GM23338 (cell line): ENCODE measurements around the gene PLCG2. TPM values are rescaled to one million over a fixed set of nuclear protein-coding genes. Genes with fewer than 3 reads are reported as not detected.

Source experiments
- ATAC-seq: fragments of 200-7000 bp; cut with Tn5 transposase; 3 replicates; pipeline ENCODE4 v1.9.1; 2020
- DNase-seq: peaks from one replicate; pipeline ENCODE4 v3.0.0-alpha.2; 2015; ENCODE audit warnings: low spot score
- H2AFZ ChIP-seq: fragments of 200-600 bp; sonication (generic); 2 replicates; pipeline ENCODE4 v1.8.0; 2016; ENCODE audit warnings: antibody characterized with exemption, mild to moderate bottlenecking, moderate library complexity
- H3F3A ChIP-seq: fragments of 200-600 bp; sonication (generic); replicated peaks from 2 replicates; pipeline ENCODE4 v1.8.0; 2017; ENCODE audit warnings: antibody characterized with exemption, mixed run types, low read depth
- H3K27ac ChIP-seq: fragments of 200-600 bp; sonication (generic); 2 replicates; pipeline ENCODE4 v1.6.1; 2016; ENCODE audit warnings: low read depth
- H3K27me3 ChIP-seq: fragments of 200-600 bp; sonication (generic); 2 replicates; pipeline ENCODE4 v1.8.0; 2016; ENCODE audit warnings: mild to moderate bottlenecking, mixed run types, moderate library complexity; ENCODE audit not compliant: insufficient read depth
- H3K36me3 ChIP-seq: fragments of 200-600 bp; sonication (generic); 2 replicates; pipeline ENCODE4 v1.8.0; 2016; ENCODE audit warnings: mild to moderate bottlenecking; ENCODE audit not compliant: insufficient read depth
- H3K4me1 ChIP-seq: fragments of 200-600 bp; sonication (generic); 2 replicates; pipeline ENCODE4 v1.8.0; 2016; ENCODE audit warnings: mild to moderate bottlenecking, moderate library complexity; ENCODE audit not compliant: insufficient read depth
- H3K4me2 ChIP-seq: fragments of 200-600 bp; sonication (generic); 2 replicates; pipeline ENCODE4 v1.7.1; 2017; ENCODE audit warnings: mixed run types
- H3K4me3 ChIP-seq: fragments of 200-600 bp; sonication (generic); 2 replicates; pipeline ENCODE4 v1.6.1; 2016; ENCODE audit warnings: mixed run types
- H3K79me2 ChIP-seq: fragments of 200-600 bp; sonication (generic); replicated peaks from 2 replicates; pipeline ENCODE4 v1.8.0; 2017; ENCODE audit warnings: mild to moderate bottlenecking; ENCODE audit not compliant: insufficient read depth
- H3K9me2 ChIP-seq: fragments of 200-600 bp; sonication (generic); 2 replicates; pipeline ENCODE4 v1.8.0; 2017; ENCODE audit not compliant: insufficient read depth
- H4K20me1 ChIP-seq: fragments of 200-600 bp; sonication (generic); replicated peaks from 2 replicates; pipeline ENCODE4 v1.8.0; 2017; ENCODE audit warnings: mild to moderate bottlenecking; ENCODE audit not compliant: insufficient read depth
- H3K27ac Mint-ChIP-seq: 2 replicates; pipeline ENCODE4 v1.8.0; 2020; ENCODE audit warnings: inconsistent platforms, mild to moderate bottlenecking, moderate library complexity, mixed read lengths
- H3K27me3 Mint-ChIP-seq: 3 replicates; pipeline ENCODE4 v1.8.0; 2022; ENCODE audit warnings: low read depth, mild to moderate bottlenecking, moderate library complexity, mixed read lengths, inconsistent platforms; ENCODE audit not compliant: insufficient read depth, poor library complexity
- H3K36me3 Mint-ChIP-seq: 3 replicates; pipeline ENCODE4 v1.8.0; 2021; ENCODE audit warnings: low read depth, mild to moderate bottlenecking, inconsistent platforms, moderate library complexity, mixed read lengths
- H3K4me1 Mint-ChIP-seq: 3 replicates; pipeline ENCODE4 v1.8.0; 2020; ENCODE audit warnings: mild to moderate bottlenecking, inconsistent platforms, mixed read lengths
- H3K4me3 Mint-ChIP-seq: 3 replicates; pipeline ENCODE4 v1.8.0; 2021; ENCODE audit warnings: moderate library complexity, mild to moderate bottlenecking, inconsistent platforms, mixed read lengths
- H3K9me3 Mint-ChIP-seq: 3 replicates; pipeline ENCODE4 v1.8.0; 2020; ENCODE audit warnings: moderate library complexity, mild to moderate bottlenecking, inconsistent platforms, mixed read lengths
- CREB1 ChIP-seq: fragments of 250-450 bp; sonication (Bioruptor Pico); IDR thresholded peaks from 2 replicates; pipeline ENCODE4 v1.5.0; 2020; ENCODE audit warnings: low read depth, mild to moderate bottlenecking, moderate library complexity
- EZH2 ChIP-seq: fragments of 200-600 bp; sonication (generic); IDR thresholded peaks from one replicate; pipeline ENCODE4 v1.8.0; 2017; ENCODE audit warnings: antibody characterized with exemption, mild to moderate bottlenecking, low read depth; ENCODE audit not compliant: unreplicated experiment
- EZH2phosphoT487 ChIP-seq: fragments of 200-600 bp; sonication (generic); IDR thresholded peaks from one replicate; pipeline ENCODE4 v1.8.1; 2018; ENCODE audit warnings: antibody characterized with exemption; ENCODE audit not compliant: unreplicated experiment
- JUNB ChIP-seq: IDR thresholded peaks from one replicate; pipeline ENCODE4 v1.6.1; 2016; ENCODE audit warnings: antibody characterized with exemption; ENCODE audit not compliant: unreplicated experiment
- NANOG ChIP-seq: IDR thresholded peaks from 2 replicates; pipeline ENCODE4 v1.6.1; 2016; ENCODE audit warnings: antibody characterized with exemption, borderline replicate concordance
- POLR2AphosphoS5 ChIP-seq: IDR thresholded peaks from 2 replicates; pipeline ENCODE4 v1.6.1; 2016; ENCODE audit warnings: antibody characterized with exemption, low read depth
- STAT1 ChIP-seq: IDR thresholded peaks from one replicate; pipeline ENCODE4 v1.6.1; 2016; ENCODE audit warnings: antibody characterized with exemption; ENCODE audit not compliant: unreplicated experiment
- ZNF114 ChIP-seq: fragments of 250-450 bp; sonication (Bioruptor Pico); IDR thresholded peaks from 2 replicates; pipeline ENCODE4 v1.5.0; 2020; ENCODE audit warnings: mild to moderate bottlenecking, moderate library complexity
- ZNF331 ChIP-seq: fragments of 250-450 bp; sonication (Bioruptor Pico); IDR thresholded peaks from 2 replicates; pipeline ENCODE4 v1.5.0; 2020; ENCODE audit warnings: low read depth, mild to moderate bottlenecking, moderate library complexity
- polyA plus RNA-seq: library from polyadenylated mRNA; unstranded; fragments of >200 nt; fragmentation: Nextera tagmentation; extraction: Ambion mirVana; gene quantifications from 2 replicates; pipeline ENCODE4 v1.2.1, GENCODE V29; 2016
- total RNA-seq: library from RNA; depleted of rRNA; stranded (reverse); fragments of >200 nt; shearing (Covaris generic); gene quantifications from 2 replicates; pipeline ENCODE4 v1.2.3, GENCODE V29; 2014
- TF ChIP-seq, protein P1 (sequence below): IDR thresholded peaks from one replicate; pipeline ENCODE4 v1.6.1; 2018; ENCODE audit warnings: antibody characterized with exemption; ENCODE audit not compliant: unreplicated experiment
- TF ChIP-seq, protein P2 (sequence below): fragments of 250-450 bp; sonication (Bioruptor Pico); IDR thresholded peaks from 2 replicates; pipeline ENCODE4 v1.5.0; 2020; ENCODE audit warnings: mild to moderate bottlenecking, moderate library complexity
- TF ChIP-seq, protein P3 (sequence below), 2 experiments: fragments of 200-600 bp in 1 of 2; sonication (generic) in 1 of 2; conservative IDR thresholded peaks; 2 replicates each; pipeline versions ENCODE4 v1.5.1 to v1.6.1; 2016 to 2017; ENCODE audit warnings: antibody characterized with exemption in 2 of 2, low read depth in 2 of 2, mild to moderate bottlenecking in 2 of 2, moderate library complexity in 1 of 2
- TF ChIP-seq, protein P4 (sequence below): IDR thresholded peaks from 2 replicates; pipeline ENCODE4 v1.6.1; 2016; ENCODE audit warnings: antibody characterized with exemption

The PLCG2 gene
- total and polyA plus RNA-seq, 2 experiments from 2014 or later: 2.4 to 5.9 TPM

DNA sequence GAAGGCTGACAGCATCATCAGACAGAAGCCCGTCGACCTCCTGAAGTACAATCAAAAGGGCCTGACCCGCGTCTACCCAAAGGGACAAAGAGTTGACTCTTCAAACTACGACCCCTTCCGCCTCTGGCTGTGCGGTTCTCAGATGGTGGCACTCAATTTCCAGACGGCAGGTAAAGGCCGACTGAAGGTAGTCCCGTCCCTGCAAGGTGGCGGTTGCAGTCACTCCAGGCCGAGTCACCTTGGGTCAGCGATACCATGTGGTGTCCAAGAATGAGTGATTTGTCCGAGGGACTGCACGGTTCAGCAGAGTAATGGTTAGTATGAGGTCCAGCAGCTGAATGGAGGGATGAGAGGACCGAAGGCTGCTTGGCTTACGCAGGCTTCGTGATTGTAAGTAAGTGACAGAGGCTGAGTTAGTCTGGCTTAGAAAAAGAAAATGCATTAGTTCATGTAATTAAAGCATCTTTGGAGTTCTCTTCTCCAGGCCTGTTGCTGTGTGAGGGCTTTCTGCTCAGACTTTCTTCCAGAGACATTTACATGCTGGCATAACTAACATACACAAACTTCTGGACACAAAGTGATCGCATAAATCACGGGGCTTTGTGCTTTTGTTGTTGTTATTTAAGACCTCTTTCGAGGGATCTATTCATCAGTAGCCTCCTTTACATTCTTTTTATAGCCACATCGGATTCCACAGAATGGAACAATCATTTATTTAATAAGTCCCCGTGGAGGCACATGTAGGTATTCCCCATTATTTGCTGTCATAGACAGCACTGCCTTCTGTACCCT lies 157.3 kb downstream of the PLCG2 start:
- Histone ChIP-seq H3K4me1 (peaks cover 19% of the 10 kb centered on the region), H3K4me3 (no peak overlapping the region), H3K36me3 (no peaks in the 10 kb centered on the region), H3K4me2 (no peak overlapping the region), H3K79me2 (no peaks in the 10 kb centered on the region), H4K20me1 (no peaks in the 10 kb centered on the region), H3K9me2 (no peaks in the 10 kb centered on the region), H2AFZ (no peak overlapping the region), H3K27ac (no peak overlapping the region), H3K27me3 (no peaks in the 10 kb centered on the region), H3F3A (no peaks in the 10 kb centered on the region)
- Mint-ChIP-seq H3K9me3 (no peaks in the 10 kb centered on the region), H3K4me1 (peaks cover 32% of the 10 kb centered on the region), H3K27ac (no peak overlapping the region), H3K27me3 (peaks cover 9% of the 10 kb centered on the region), H3K4me3 (no peak overlapping the region), H3K36me3 (no peaks in the 10 kb centered on the region; the same call in 2 of the 3 replicates)
- DNase-seq (no peak), ATAC-seq (no peak)
- TF ChIP-seq EZH2phosphoT487 (no peak), STAT1 (no peak), CREB1 (CRISPR knock-in tag) (no peak), NANOG (no peak), POLR2AphosphoS5 (no peak), ZNF331 (CRISPR knock-in tag) (no peak), ZNF114 (CRISPR knock-in tag) (no peak), JUNB (no peak), EZH2 (no peak)
- TF ChIP-seq, protein P1, sequence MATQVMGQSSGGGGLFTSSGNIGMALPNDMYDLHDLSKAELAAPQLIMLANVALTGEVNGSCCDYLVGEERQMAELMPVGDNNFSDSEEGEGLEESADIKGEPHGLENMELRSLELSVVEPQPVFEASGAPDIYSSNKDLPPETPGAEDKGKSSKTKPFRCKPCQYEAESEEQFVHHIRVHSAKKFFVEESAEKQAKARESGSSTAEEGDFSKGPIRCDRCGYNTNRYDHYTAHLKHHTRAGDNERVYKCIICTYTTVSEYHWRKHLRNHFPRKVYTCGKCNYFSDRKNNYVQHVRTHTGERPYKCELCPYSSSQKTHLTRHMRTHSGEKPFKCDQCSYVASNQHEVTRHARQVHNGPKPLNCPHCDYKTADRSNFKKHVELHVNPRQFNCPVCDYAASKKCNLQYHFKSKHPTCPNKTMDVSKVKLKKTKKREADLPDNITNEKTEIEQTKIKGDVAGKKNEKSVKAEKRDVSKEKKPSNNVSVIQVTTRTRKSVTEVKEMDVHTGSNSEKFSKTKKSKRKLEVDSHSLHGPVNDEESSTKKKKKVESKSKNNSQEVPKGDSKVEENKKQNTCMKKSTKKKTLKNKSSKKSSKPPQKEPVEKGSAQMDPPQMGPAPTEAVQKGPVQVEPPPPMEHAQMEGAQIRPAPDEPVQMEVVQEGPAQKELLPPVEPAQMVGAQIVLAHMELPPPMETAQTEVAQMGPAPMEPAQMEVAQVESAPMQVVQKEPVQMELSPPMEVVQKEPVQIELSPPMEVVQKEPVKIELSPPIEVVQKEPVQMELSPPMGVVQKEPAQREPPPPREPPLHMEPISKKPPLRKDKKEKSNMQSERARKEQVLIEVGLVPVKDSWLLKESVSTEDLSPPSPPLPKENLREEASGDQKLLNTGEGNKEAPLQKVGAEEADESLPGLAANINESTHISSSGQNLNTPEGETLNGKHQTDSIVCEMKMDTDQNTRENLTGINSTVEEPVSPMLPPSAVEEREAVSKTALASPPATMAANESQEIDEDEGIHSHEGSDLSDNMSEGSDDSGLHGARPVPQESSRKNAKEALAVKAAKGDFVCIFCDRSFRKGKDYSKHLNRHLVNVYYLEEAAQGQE: no peak
- TF ChIP-seq, protein P2, sequence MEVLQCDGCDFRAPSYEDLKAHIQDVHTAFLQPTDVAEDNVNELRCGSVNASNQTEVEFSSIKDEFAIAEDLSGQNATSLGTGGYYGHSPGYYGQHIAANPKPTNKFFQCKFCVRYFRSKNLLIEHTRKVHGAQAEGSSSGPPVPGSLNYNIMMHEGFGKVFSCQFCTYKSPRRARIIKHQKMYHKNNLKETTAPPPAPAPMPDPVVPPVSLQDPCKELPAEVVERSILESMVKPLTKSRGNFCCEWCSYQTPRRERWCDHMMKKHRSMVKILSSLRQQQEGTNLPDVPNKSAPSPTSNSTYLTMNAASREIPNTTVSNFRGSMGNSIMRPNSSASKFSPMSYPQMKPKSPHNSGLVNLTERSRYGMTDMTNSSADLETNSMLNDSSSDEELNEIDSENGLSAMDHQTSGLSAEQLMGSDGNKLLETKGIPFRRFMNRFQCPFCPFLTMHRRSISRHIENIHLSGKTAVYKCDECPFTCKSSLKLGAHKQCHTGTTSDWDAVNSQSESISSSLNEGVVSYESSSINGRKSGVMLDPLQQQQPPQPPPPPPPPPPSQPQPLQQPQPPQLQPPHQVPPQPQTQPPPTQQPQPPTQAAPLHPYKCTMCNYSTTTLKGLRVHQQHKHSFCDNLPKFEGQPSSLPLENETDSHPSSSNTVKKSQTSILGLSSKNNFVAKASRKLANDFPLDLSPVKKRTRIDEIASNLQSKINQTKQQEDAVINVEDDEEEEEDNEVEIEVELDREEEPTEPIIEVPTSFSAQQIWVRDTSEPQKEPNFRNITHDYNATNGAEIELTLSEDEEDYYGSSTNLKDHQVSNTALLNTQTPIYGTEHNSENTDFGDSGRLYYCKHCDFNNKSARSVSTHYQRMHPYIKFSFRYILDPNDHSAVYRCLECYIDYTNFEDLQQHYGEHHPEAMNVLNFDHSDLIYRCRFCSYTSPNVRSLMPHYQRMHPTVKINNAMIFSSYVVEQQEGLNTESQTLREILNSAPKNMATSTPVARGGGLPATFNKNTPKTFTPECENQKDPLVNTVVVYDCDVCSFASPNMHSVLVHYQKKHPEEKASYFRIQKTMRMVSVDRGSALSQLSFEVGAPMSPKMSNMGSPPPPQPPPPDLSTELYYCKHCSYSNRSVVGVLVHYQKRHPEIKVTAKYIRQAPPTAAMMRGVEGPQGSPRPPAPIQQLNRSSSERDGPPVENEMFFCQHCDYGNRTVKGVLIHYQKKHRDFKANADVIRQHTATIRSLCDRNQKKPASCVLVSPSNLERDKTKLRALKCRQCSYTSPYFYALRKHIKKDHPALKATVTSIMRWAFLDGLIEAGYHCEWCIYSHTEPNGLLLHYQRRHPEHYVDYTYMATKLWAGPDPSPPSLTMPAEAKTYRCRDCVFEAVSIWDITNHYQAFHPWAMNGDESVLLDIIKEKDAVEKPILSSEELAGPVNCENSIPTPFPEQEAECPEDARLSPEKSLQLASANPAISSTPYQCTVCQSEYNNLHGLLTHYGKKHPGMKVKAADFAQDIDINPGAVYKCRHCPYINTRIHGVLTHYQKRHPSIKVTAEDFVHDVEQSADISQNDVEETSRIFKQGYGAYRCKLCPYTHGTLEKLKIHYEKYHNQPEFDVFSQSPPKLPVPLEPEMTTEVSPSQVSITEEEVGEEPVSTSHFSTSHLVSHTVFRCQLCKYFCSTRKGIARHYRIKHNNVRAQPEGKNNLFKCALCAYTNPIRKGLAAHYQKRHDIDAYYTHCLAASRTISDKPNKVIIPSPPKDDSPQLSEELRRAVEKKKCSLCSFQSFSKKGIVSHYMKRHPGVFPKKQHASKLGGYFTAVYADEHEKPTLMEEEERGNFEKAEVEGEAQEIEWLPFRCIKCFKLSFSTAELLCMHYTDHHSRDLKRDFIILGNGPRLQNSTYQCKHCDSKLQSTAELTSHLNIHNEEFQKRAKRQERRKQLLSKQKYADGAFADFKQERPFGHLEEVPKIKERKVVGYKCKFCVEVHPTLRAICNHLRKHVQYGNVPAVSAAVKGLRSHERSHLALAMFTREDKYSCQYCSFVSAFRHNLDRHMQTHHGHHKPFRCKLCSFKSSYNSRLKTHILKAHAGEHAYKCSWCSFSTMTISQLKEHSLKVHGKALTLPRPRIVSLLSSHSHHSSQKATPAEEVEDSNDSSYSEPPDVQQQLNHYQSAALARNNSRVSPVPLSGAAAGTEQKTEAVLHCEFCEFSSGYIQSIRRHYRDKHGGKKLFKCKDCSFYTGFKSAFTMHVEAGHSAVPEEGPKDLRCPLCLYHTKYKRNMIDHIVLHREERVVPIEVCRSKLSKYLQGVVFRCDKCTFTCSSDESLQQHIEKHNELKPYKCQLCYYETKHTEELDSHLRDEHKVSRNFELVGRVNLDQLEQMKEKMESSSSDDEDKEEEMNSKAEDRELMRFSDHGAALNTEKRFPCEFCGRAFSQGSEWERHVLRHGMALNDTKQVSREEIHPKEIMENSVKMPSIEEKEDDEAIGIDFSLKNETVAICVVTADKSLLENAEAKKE: no peak
- TF ChIP-seq, protein P3, sequence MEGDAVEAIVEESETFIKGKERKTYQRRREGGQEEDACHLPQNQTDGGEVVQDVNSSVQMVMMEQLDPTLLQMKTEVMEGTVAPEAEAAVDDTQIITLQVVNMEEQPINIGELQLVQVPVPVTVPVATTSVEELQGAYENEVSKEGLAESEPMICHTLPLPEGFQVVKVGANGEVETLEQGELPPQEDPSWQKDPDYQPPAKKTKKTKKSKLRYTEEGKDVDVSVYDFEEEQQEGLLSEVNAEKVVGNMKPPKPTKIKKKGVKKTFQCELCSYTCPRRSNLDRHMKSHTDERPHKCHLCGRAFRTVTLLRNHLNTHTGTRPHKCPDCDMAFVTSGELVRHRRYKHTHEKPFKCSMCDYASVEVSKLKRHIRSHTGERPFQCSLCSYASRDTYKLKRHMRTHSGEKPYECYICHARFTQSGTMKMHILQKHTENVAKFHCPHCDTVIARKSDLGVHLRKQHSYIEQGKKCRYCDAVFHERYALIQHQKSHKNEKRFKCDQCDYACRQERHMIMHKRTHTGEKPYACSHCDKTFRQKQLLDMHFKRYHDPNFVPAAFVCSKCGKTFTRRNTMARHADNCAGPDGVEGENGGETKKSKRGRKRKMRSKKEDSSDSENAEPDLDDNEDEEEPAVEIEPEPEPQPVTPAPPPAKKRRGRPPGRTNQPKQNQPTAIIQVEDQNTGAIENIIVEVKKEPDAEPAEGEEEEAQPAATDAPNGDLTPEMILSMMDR (conservative IDR thresholded peaks at IDR 0.05; ENCODE audit: low read depth in 2 of 2): no peak
- TF ChIP-seq, protein P4, sequence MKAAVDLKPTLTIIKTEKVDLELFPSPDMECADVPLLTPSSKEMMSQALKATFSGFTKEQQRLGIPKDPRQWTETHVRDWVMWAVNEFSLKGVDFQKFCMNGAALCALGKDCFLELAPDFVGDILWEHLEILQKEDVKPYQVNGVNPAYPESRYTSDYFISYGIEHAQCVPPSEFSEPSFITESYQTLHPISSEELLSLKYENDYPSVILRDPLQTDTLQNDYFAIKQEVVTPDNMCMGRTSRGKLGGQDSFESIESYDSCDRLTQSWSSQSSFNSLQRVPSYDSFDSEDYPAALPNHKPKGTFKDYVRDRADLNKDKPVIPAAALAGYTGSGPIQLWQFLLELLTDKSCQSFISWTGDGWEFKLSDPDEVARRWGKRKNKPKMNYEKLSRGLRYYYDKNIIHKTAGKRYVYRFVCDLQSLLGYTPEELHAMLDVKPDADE: no peak
